Astrocyte (in vitro differentiated cells and primary cell): ENCODE results near the gene PMCH. TPM values are rescaled to one million over a fixed set of nuclear protein-coding genes. Genes with fewer than 3 reads are reported as not detected.

Experiments
- DNase-seq: peaks from one replicate; pipeline ENCODE4 v3.0.0-alpha.2; 2010; ENCODE audit warnings: low read depth
- FAIRE-seq: peaks from 2 replicates; lab custom pipeline; 2011; peaks lifted over from hg19 to GRCh38; lab: Jason Lieb, UNC
- H2AFZ ChIP-seq: 2 replicates; pipeline ENCODE4 v1.6.0; 2012; ENCODE audit warnings: low read depth, low read length, inconsistent platforms
- H3K27ac ChIP-seq: 2 replicates; pipeline ENCODE4 v1.5.1; 2011; ENCODE audit warnings: low read depth, low read length, inconsistent platforms
- H3K27me3 ChIP-seq: 2 replicates; pipeline ENCODE4 v1.6.0; 2011; ENCODE audit warnings: low read length, inconsistent platforms; ENCODE audit not compliant: insufficient read depth
- H3K36me3 ChIP-seq: 2 replicates; pipeline ENCODE4 v1.5.1; 2011; ENCODE audit warnings: low read length, inconsistent platforms; ENCODE audit not compliant: insufficient read depth
- H3K4me1 ChIP-seq: 2 replicates; pipeline ENCODE4 v1.5.1; 2011; ENCODE audit warnings: low read length, inconsistent platforms; ENCODE audit not compliant: insufficient read depth
- H3K4me2 ChIP-seq: 2 replicates; pipeline ENCODE4 v1.6.0; 2012; ENCODE audit warnings: low read length, inconsistent platforms
- H3K4me3 ChIP-seq: 2 replicates; pipeline ENCODE4 v1.5.1; 2011; ENCODE audit warnings: low read depth, mild to moderate bottlenecking, low read length, inconsistent platforms; ENCODE audit not compliant: insufficient read depth
- H3K79me2 ChIP-seq: 2 replicates; pipeline ENCODE4 v1.6.0; 2012; ENCODE audit warnings: mild to moderate bottlenecking, low read length, inconsistent platforms; ENCODE audit not compliant: insufficient read depth
- H3K9ac ChIP-seq: 2 replicates; pipeline ENCODE4 v1.6.0; 2012; ENCODE audit warnings: mild to moderate bottlenecking, low read length, inconsistent platforms
- H3K9me3 ChIP-seq: 2 replicates; pipeline ENCODE4 v1.5.1; 2012; ENCODE audit warnings: low read depth, mild to moderate bottlenecking, low read length, inconsistent platforms; ENCODE audit not compliant: insufficient read depth
- H4K20me1 ChIP-seq: 2 replicates; pipeline ENCODE4 v1.6.0; 2012; ENCODE audit warnings: low read length, inconsistent platforms; ENCODE audit not compliant: insufficient read depth
- H3K27ac Mint-ChIP-seq: one replicate; pipeline ENCODE4 v1.8.0; 2021; ENCODE audit warnings: mild to moderate bottlenecking, mixed read lengths; ENCODE audit not compliant: unreplicated experiment
- H3K27me3 Mint-ChIP-seq: one replicate; pipeline ENCODE4 v1.8.0; 2021; ENCODE audit warnings: low read depth, mixed read lengths; ENCODE audit not compliant: unreplicated experiment
- H3K36me3 Mint-ChIP-seq: one replicate; pipeline ENCODE4 v1.8.0; 2021; ENCODE audit warnings: low read depth, mixed read lengths; ENCODE audit not compliant: unreplicated experiment
- H3K4me1 Mint-ChIP-seq: one replicate; pipeline ENCODE4 v1.8.0; 2021; ENCODE audit warnings: low read depth, mixed read lengths; ENCODE audit not compliant: unreplicated experiment
- H3K4me3 Mint-ChIP-seq: one replicate; pipeline ENCODE4 v1.8.0; 2021; ENCODE audit warnings: mild to moderate bottlenecking, moderate library complexity, mixed read lengths; ENCODE audit not compliant: unreplicated experiment
- H3K9me3 Mint-ChIP-seq: one replicate; pipeline ENCODE4 v1.8.0; 2021; ENCODE audit warnings: mild to moderate bottlenecking, mixed read lengths; ENCODE audit not compliant: unreplicated experiment
- EZH2 ChIP-seq: IDR thresholded peaks from 2 replicates; pipeline ENCODE4 v1.6.1; 2012; ENCODE audit warnings: mild to moderate bottlenecking, low read length, inconsistent platforms; ENCODE audit not compliant: insufficient read depth
- total RNA-seq: library from RNA; stranded (reverse); gene quantifications from 2 replicates; pipeline ENCODE4 v1.2.1, GENCODE V29; 2021
- TF ChIP-seq, protein P1 (sequence below): IDR thresholded peaks from 2 replicates; pipeline ENCODE4 v1.5.1; 2011; ENCODE audit warnings: low read depth, mild to moderate bottlenecking, inconsistent platforms, low read length, moderate library complexity; ENCODE audit not compliant: insufficient read depth

The PMCH gene
- total RNA-seq, 1 donor from 2014 or later: not detected

DNA sequence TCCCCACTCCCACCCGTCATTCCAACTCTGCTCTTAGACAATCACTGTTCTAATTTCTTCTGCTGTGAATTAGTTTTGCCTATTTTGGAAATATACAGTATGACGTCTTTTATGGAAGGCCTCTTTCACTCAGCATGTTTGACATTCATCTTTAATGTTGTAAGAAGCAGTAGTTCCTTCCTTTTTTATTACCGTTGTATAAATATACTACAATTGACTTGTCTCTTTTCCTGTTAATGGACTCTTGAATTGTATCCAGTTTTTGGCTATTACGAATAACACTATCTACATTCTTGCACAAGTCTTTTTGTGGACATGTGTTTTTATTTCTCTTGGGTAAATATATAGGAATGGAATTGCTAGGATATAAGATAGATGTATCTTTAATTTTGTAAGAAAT lies 4.9 kb upstream of the PMCH start:
- Mint-ChIP-seq H3K9me3 (no peaks in the 10 kb centered on the region), H3K36me3 (no peaks in the 10 kb centered on the region), H3K4me1 (no peaks in the 10 kb centered on the region), H3K27me3 (no peaks in the 10 kb centered on the region), H3K27ac (no peak overlapping the region), H3K4me3 (no peak overlapping the region)
- no peak overlapping the region for H3K9ac ChIP-seq
- DNase-seq (no peak), FAIRE-seq (no peak)
- no peak overlapping the region for H3K4me3 ChIP-seq
- H3K27me3 ChIP-seq: no peaks in the 10 kb centered on the region
- H4K20me1 ChIP-seq: no peaks in the 10 kb centered on the region
- no peak overlapping the region for H3K4me2 ChIP-seq
- no peak overlapping the region for H3K27ac ChIP-seq
- no peaks in the 10 kb centered on the region for H3K4me1 ChIP-seq
- no peaks in the 10 kb centered on the region for H3K36me3 ChIP-seq
- H3K79me2 ChIP-seq: no peaks in the 10 kb centered on the region
- H3K9me3 ChIP-seq: no peaks in the 10 kb centered on the region
- H2AFZ ChIP-seq: no peak overlapping the region
- TF ChIP-seq, protein P1, sequence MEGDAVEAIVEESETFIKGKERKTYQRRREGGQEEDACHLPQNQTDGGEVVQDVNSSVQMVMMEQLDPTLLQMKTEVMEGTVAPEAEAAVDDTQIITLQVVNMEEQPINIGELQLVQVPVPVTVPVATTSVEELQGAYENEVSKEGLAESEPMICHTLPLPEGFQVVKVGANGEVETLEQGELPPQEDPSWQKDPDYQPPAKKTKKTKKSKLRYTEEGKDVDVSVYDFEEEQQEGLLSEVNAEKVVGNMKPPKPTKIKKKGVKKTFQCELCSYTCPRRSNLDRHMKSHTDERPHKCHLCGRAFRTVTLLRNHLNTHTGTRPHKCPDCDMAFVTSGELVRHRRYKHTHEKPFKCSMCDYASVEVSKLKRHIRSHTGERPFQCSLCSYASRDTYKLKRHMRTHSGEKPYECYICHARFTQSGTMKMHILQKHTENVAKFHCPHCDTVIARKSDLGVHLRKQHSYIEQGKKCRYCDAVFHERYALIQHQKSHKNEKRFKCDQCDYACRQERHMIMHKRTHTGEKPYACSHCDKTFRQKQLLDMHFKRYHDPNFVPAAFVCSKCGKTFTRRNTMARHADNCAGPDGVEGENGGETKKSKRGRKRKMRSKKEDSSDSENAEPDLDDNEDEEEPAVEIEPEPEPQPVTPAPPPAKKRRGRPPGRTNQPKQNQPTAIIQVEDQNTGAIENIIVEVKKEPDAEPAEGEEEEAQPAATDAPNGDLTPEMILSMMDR: no peak
- no peak for TF ChIP-seq EZH2

DNA sequence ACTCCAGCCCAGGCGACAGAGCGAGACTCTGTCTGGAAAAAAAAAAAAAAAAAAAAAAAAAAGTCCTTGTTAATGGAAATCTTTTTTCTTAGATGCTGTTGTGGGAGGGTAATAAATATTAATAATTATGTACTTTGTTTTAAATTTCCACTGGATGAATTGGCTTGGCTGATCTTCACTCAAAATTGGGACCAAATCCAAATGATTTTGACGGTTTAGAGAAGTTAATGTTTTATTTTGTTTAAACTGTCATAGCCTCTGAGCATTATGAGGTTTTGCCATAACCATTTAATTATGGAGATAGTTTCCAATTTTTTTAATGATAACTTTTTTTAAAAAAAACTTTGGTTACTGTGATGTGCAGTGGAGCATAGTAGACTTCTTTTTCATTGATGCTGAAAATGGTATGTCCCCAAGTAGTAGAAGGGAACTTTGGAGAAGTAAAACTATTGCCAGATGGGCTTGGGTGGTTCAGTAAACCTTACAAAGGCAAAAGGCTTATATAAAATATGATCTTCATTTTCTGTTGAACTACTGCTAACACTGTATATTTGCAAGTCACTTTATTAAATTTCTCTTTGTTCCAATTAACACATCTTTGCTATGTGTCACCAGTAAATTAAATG lies 3.9 kb upstream of the PMCH start:
- no peaks in the 10 kb centered on the region for H3K36me3 ChIP-seq
- H3K27ac ChIP-seq: no peak overlapping the region
- H3K27ac Mint-ChIP-seq: no peak overlapping the region
- no peaks in the 10 kb centered on the region for H3K4me1 Mint-ChIP-seq
- DNase-seq: no peak
- H3K4me3 Mint-ChIP-seq: no peak overlapping the region
- H3K4me3 ChIP-seq: no peak overlapping the region
- no peak overlapping the region for H3K4me2 ChIP-seq
- H3K36me3 Mint-ChIP-seq: no peaks in the 10 kb centered on the region
- H3K79me2 ChIP-seq: no peaks in the 10 kb centered on the region
- H3K27me3 ChIP-seq: no peaks in the 10 kb centered on the region
- no peaks in the 10 kb centered on the region for H3K4me1 ChIP-seq
- H2AFZ ChIP-seq: no peak overlapping the region
- no peaks in the 10 kb centered on the region for H3K27me3 Mint-ChIP-seq
- no peak overlapping the region for H3K9ac ChIP-seq
- no peaks in the 10 kb centered on the region for H3K9me3 Mint-ChIP-seq
- H3K9me3 ChIP-seq: no peaks in the 10 kb centered on the region
- TF ChIP-seq EZH2: no peak
- TF ChIP-seq, protein P1: no peak
- no peaks in the 10 kb centered on the region for H4K20me1 ChIP-seq
- FAIRE-seq: no peak

DNA sequence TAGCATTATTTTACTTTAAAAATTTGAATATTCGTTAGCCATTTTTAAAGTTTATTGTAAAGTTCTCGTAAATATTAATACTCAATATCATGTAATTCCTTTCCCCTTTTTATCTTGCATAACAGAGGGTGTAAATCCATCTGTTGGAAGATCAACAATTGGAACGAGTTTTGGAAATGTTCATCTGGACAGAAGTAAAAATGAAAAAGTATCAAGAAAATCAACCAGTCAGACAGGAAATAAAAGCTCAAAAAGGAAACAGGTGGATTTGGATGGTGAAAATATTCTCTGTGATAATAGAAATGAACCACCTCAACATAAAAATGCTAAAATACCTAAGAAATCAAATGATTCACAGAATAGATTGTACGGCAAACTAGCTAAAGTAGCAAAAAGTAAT lies 1.8 kb downstream of the PMCH start:
- no peak overlapping the region for H3K4me3 Mint-ChIP-seq
- Histone ChIP-seq H3K27ac (no peak overlapping the region), H3K27me3 (no peaks in the 10 kb centered on the region), H3K79me2 (no peaks in the 10 kb centered on the region), H3K36me3 (no peaks in the 10 kb centered on the region), H2AFZ (no peak overlapping the region), H3K9me3 (no peaks in the 10 kb centered on the region), H3K4me1 (no peaks in the 10 kb centered on the region), H3K4me2 (no peak overlapping the region), H4K20me1 (no peaks in the 10 kb centered on the region), H3K4me3 (no peak overlapping the region), H3K9ac (no peak overlapping the region)
- no peak for DNase-seq
- no peak overlapping the region for H3K27ac Mint-ChIP-seq
- no peaks in the 10 kb centered on the region for H3K4me1 Mint-ChIP-seq
- H3K36me3 Mint-ChIP-seq: no peaks in the 10 kb centered on the region
- TF ChIP-seq, protein P1: no peak
- no peak for TF ChIP-seq EZH2
- no peak for FAIRE-seq
- no peaks in the 10 kb centered on the region for H3K9me3 Mint-ChIP-seq
- no peaks in the 10 kb centered on the region for H3K27me3 Mint-ChIP-seq
